ENCODE results near the gene WASF1. TPM values are rescaled to one million over a fixed set of nuclear protein-coding genes. Genes with fewer than 3 reads are reported as not detected.
A peak's percentile ranks its signal among the peaks of the same experiment; 100 is the strongest.

Gene WASF1
- total RNA-seq, 1 donor: 11.7 TPM

DNA sequence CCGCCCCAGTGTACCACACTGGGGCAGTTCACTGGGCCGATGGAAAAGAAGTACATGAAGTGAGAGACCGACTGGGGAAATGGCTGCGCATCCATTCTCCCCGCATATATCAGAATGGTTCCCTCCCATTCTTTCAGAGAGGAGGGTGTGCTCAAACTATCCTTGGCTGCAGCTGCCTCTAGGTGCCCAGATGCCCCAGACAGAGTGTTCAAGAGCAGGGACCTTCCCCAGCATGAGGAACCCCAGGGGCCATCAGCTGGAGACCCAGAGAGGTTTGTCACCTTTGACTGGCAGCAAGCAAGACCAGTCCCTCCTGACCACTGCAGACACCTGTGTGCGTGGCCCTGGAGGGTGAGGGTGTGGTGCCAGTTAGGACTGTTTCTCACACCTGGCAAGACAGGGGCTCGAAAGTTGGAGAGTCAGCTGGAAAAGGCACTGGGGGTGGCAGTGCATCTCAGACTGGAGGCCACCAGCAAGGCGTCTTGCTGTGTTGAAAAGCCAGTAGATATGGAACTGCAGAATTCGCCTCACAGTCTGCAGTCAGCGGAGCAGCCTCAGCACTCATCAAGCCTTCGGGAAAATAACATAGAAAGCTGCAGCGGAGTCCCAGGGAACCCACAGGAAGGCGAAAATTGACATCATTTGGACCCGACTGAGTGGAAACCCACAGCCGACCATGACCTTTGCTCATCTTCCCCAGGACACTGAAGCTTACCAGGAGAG is 124.6 kb downstream of the WASF1 start:
- no peak for DNase-seq (ENCODE audit: low read depth)
- TF ChIP-seq, protein P1, sequence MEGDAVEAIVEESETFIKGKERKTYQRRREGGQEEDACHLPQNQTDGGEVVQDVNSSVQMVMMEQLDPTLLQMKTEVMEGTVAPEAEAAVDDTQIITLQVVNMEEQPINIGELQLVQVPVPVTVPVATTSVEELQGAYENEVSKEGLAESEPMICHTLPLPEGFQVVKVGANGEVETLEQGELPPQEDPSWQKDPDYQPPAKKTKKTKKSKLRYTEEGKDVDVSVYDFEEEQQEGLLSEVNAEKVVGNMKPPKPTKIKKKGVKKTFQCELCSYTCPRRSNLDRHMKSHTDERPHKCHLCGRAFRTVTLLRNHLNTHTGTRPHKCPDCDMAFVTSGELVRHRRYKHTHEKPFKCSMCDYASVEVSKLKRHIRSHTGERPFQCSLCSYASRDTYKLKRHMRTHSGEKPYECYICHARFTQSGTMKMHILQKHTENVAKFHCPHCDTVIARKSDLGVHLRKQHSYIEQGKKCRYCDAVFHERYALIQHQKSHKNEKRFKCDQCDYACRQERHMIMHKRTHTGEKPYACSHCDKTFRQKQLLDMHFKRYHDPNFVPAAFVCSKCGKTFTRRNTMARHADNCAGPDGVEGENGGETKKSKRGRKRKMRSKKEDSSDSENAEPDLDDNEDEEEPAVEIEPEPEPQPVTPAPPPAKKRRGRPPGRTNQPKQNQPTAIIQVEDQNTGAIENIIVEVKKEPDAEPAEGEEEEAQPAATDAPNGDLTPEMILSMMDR (IDR thresholded peaks at IDR 0.05; ENCODE audit: insufficient read depth, low read length): no peak

GRCh38 chr6:110053395-110054240 is 125.9 kb downstream of the WASF1 start:
- no peak overlapping the region for H3K4me3 ChIP-seq (ENCODE audit: low read depth, low read length)
- DNase-seq (ENCODE audit: low read depth): peak; percentile 77
- TF ChIP-seq, protein P1 (IDR thresholded peaks at IDR 0.05; ENCODE audit: insufficient read depth, low read length): peak; percentile 85

More for the DNA sequence above, 124.6 kb downstream of the WASF1 start:
- H3K4me3 ChIP-seq (ENCODE audit: low read depth, low read length): no peak overlapping the region

DNA sequence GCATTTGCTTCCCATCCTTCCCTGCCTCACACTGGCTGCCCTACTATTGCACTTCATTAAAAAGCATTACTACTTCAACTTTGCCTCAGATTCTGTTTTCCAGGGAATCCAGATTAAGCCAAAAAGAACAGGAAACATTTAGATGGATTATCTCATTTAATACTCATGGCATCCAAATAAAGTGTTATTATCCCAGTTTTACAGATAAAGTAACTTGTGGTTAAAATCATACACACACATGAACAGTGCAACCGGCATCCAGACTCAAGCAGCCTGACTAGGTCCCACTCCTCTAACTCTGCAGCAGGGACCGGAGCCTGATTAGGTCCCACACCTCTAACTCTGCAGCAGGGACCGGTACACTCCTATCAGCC is 129.0 kb downstream of the WASF1 start:
- TF ChIP-seq, protein P1 (IDR thresholded peaks at IDR 0.05; ENCODE audit: insufficient read depth, low read length): no peak
- no peak for DNase-seq (ENCODE audit: low read depth)
- H3K4me3 ChIP-seq (ENCODE audit: low read depth, low read length): no peak overlapping the region

Other genes starting within 250 kb of the WASF1 start
- gene GPR6, start 201.4 kb downstream of the WASF1 start, total RNA-seq (ENCODE audit: low replicate concordance): not detected in 2 replicates
- gene CDC40, start 757 bp upstream of the WASF1 start, total RNA-seq (ENCODE audit: low replicate concordance): 21.8 and 32.3 TPM in 2 replicates
- gene METTL24, start 178.7 kb upstream of the WASF1 start, total RNA-seq (ENCODE audit: low replicate concordance): 0.09 and 0.16 TPM in 2 replicates
- 1.3 and 2.3 TPM in 2 replicates for gene DDO, start 235.9 kb upstream of the WASF1 start, total RNA-seq (ENCODE audit: low replicate concordance)

Data from fibroblast of the aortic adventitia (primary cell).